CD4-positive, CD25-positive, alpha-beta regulatory T cell (primary cell): ENCODE results near the gene SOX21. TPM values are rescaled to one million over a fixed set of nuclear protein-coding genes. Genes with fewer than 3 reads are reported as not detected.

ENCODE experiments used
- ATAC-seq, 2 donors: fragments of 150-1000 bp; cut with Tn5 transposase; one replicate each; pipeline ENCODE4 v1.10.0; 2021; ENCODE audit warnings: low read depth in 2 of 2, moderate number of reproducible peaks in 2 of 2, moderate library complexity in 1 of 2
- DNase-seq, 3 donors: peaks; one replicate each; pipeline versions ENCODE4 v3.0.0 to v3.0.0-alpha.2; 2012 to 2022; ENCODE audit warnings: mixed read lengths in 1 of 3
- H3K27ac ChIP-seq: one replicate; pipeline ENCODE4 v1.7.0; 2013; ENCODE audit warnings: mild to moderate bottlenecking, low read length; ENCODE audit not compliant: insufficient read depth, poor library complexity, severe bottlenecking
- H3K27me3 ChIP-seq: one replicate; pipeline ENCODE4 v1.7.0; 2013; ENCODE audit warnings: low read length; ENCODE audit not compliant: control insufficient read depth, insufficient read depth
- H3K36me3 ChIP-seq: one replicate; pipeline ENCODE4 v1.7.0; 2013; ENCODE audit warnings: mild to moderate bottlenecking, low read length, moderate library complexity; ENCODE audit not compliant: control insufficient read depth, insufficient read depth
- H3K4me1 ChIP-seq: 2 replicates; pipeline ENCODE4 v1.7.0; 2013; ENCODE audit warnings: mild to moderate bottlenecking, low read length; ENCODE audit not compliant: insufficient read depth, control insufficient read depth, poor library complexity, severe bottlenecking
- H3K4me3 ChIP-seq: one replicate; pipeline ENCODE4 v1.7.0; 2013; ENCODE audit warnings: low read depth, mild to moderate bottlenecking, low read length, moderate library complexity
- H3K9me3 ChIP-seq, 2 experiments: 1 replicate in 1 of 2; 2 replicates in 1 of 2; pipeline ENCODE4 v1.7.0; 2013; ENCODE audit warnings: low read length in 2 of 2, mild to moderate bottlenecking in 1 of 2, moderate library complexity in 1 of 2; ENCODE audit not compliant: control insufficient read depth in 2 of 2
- H3K27ac Mint-ChIP-seq, 3 donors: one replicate each; pipeline ENCODE4 v1.8.0; 2020 to 2022; ENCODE audit warnings: mild to moderate bottlenecking in 3 of 3, mixed read lengths in 3 of 3, moderate library complexity in 2 of 3
- H3K27me3 Mint-ChIP-seq: one replicate; pipeline ENCODE4 v1.8.0; 2022; ENCODE audit warnings: mild to moderate bottlenecking, mixed read lengths
- H3K36me3 Mint-ChIP-seq: one replicate; pipeline ENCODE4 v1.8.0; 2020; ENCODE audit warnings: mixed read lengths
- H3K4me1 Mint-ChIP-seq, 4 donors: one replicate each; pipeline ENCODE4 v1.8.0; 2020 to 2022; ENCODE audit warnings: mixed read lengths in 4 of 4, mild to moderate bottlenecking in 1 of 4
- H3K4me3 Mint-ChIP-seq, 4 donors: one replicate each; pipeline ENCODE4 v1.8.0; 2020 to 2022; ENCODE audit warnings: mild to moderate bottlenecking in 4 of 4, mixed read lengths in 4 of 4, moderate library complexity in 3 of 4
- H3K9me3 Mint-ChIP-seq, 7 donors: one replicate each; pipeline ENCODE4 v1.8.0; 2020 to 2022; ENCODE audit warnings: mixed read lengths in 7 of 7, mild to moderate bottlenecking in 3 of 7, moderate library complexity in 2 of 7
- polyA plus RNA-seq, 4 donors: library from polyadenylated mRNA; unstranded; fragments of 300-500 nt; fragmentation: Illumina TruSeq; gene quantifications; one replicate each; pipeline ENCODE4 v1.2.3, GENCODE V29; 2021
- total RNA-seq: library from RNA; stranded (reverse); gene quantifications from one replicate; pipeline ENCODE4 v1.2.3, GENCODE V29; 2022

The SOX21 gene
- total and polyA plus RNA-seq, 5 donors from 2014 or later, result not detected

DNA sequence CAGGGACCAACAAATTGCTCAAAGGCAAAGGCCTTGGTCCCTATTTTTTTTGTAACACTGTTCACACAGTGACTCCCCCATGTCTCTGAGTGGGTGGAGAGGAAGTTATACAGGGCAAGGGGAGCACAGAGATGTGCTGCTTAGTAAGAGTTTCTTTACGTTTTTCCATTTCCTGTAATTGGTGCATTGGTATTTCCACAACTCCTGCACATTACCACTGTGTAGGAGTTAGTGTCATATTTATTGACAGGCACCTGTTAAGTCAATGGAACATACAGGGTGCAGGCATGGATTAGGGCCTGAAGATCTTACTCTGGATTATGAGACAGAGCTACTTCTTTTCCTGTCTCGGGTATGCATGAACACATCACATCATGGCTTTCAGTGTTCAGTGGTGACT is 45.2 kb downstream of the SOX21 start:
- Histone ChIP-seq H3K27me3 (peaks cover 5% of the 10 kb centered on the region), H3K27ac (no peak overlapping the region), H3K4me3 (no peak overlapping the region), H3K36me3 (no peaks in the 10 kb centered on the region), H3K9me3 (no peaks in the 10 kb centered on the region), H3K4me1 (no peaks in the 10 kb centered on the region)
- no peak for ATAC-seq
- Mint-ChIP-seq H3K4me3 (no peak overlapping the region), H3K27ac (no peak overlapping the region), H3K9me3 (peaks cover 0 to 5% (median 0%) of the 10 kb centered on the region in 7 donors), H3K27me3 (peaks cover 3% of the 10 kb centered on the region), H3K4me1 (peaks cover 0 to 6% (median 4%) of the 10 kb centered on the region in 4 donors), H3K36me3 (no peaks in the 10 kb centered on the region)
- peak in 1 of 3 donors; percentile 3 for DNase-seq

DNA sequence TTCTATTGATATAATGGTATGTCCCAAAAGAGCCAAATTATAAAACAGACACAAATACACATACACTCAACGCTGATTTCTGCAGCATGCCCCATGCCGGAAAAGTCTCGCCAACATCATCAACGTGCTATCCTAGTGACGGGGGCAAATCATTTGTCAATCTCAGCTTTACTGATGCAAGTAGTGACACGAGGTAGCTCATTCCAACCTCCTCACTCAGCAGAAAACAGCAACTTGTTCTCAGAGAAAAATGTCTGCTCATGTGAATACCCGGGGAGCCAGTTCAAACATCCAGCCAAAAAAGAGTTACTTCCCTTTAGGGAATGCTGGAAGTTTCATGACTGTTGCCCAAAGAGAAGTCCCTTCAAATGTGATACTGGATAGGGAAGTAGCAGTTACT is 46.3 kb downstream of the SOX21 start:
- Mint-ChIP-seq H3K27ac (no peak overlapping the region), H3K27me3 (peaks cover 5% of the 10 kb centered on the region), H3K4me1 (peaks cover 0 to 6% (median 4%) of the 10 kb centered on the region in 4 donors), H3K36me3 (no peaks in the 10 kb centered on the region), H3K4me3 (no peak overlapping the region), H3K9me3 (peaks cover 0 to 5% (median 0%) of the 10 kb centered on the region in 7 donors)
- Histone ChIP-seq H3K27ac (no peak overlapping the region), H3K36me3 (no peaks in the 10 kb centered on the region), H3K4me1 (no peaks in the 10 kb centered on the region), H3K27me3 (peaks cover 6% of the 10 kb centered on the region), H3K4me3 (no peak overlapping the region), H3K9me3 (no peaks in the 10 kb centered on the region)
- DNase-seq (no peak), ATAC-seq (no peak)

DNA sequence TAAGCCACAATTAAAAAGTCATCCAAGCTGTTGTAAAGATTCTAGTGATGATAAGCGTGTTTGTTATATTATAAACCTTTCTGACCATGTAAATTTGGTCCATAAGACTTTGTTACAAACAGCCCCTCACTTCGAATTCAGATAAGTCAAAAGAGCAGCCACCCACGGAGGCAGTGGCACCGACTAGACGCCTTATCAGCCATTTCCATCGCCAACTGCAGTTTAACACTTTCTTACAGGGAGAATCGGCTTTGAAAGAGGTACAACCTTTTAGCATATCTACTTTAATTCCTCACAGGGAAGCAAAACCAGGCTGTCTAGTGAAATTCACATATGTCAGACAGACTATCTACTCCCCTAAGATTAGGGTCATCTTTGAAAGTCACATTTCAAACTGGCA is 47.5 kb downstream of the SOX21 start:
- H3K27ac Mint-ChIP-seq, result no peak overlapping the region
- Histone ChIP-seq H3K27ac (no peak overlapping the region), H3K4me1 (no peaks in the 10 kb centered on the region), H3K9me3 (no peaks in the 10 kb centered on the region), H3K36me3 (no peaks in the 10 kb centered on the region), H3K4me3 (no peak overlapping the region), H3K27me3 (peaks cover 6% of the 10 kb centered on the region)
- peaks cover 5% of the 10 kb centered on the region for H3K27me3 Mint-ChIP-seq
- peaks cover 0 to 6% (median 4%) of the 10 kb centered on the region in 4 donors for H3K4me1 Mint-ChIP-seq
- ATAC-seq (no peak), DNase-seq (no peak)
- H3K4me3 Mint-ChIP-seq, result no peak overlapping the region
- peaks cover 0 to 5% (median 0%) of the 10 kb centered on the region in 7 donors for H3K9me3 Mint-ChIP-seq
- no peaks in the 10 kb centered on the region for H3K36me3 Mint-ChIP-seq

- H3K4me3 Mint-ChIP-seq, result no peak overlapping the region
- no peaks in the 10 kb centered on the region for H3K36me3 Mint-ChIP-seq
- no peaks in the 10 kb centered on the region for H3K4me1 ChIP-seq
- no peak overlapping the region for H3K27ac Mint-ChIP-seq
- H3K36me3 ChIP-seq, result no peaks in the 10 kb centered on the region
- no peak overlapping the region for H3K27ac ChIP-seq
- peaks cover 6% of the 10 kb centered on the region for H3K27me3 ChIP-seq
- DNase-seq (no peak), ATAC-seq (no peak)
- H3K9me3 Mint-ChIP-seq, result peaks cover 0 to 1% (median 0%) of the 10 kb centered on the region in 7 donors
- H3K9me3 ChIP-seq, result no peaks in the 10 kb centered on the region
- H3K4me3 ChIP-seq, result no peak overlapping the region
- peaks cover 0 to 4% (median 3%) of the 10 kb centered on the region in 4 donors for H3K4me1 Mint-ChIP-seq
- H3K27me3 Mint-ChIP-seq, result peaks cover 8% of the 10 kb centered on the region
These were observed 49.9 kb downstream of the SOX21 start for GRCh38 chr13:94662274-94662945.

- ATAC-seq, result no peak
- H3K9me3 Mint-ChIP-seq, result peaks cover 0 to 1% (median 0%) of the 10 kb centered on the region in 7 donors
- no peak overlapping the region for H3K4me3 ChIP-seq
- no peak for DNase-seq
- H3K4me1 ChIP-seq, result no peaks in the 10 kb centered on the region
- H3K9me3 ChIP-seq, result no peaks in the 10 kb centered on the region
- H3K27me3 Mint-ChIP-seq, result peaks cover 8% of the 10 kb centered on the region
- H3K27ac Mint-ChIP-seq, result no peak overlapping the region
- no peaks in the 10 kb centered on the region for H3K36me3 Mint-ChIP-seq
- no peak overlapping the region for H3K4me3 Mint-ChIP-seq
- no peaks in the 10 kb centered on the region for H3K36me3 ChIP-seq
- H3K27me3 ChIP-seq, result peaks cover 6% of the 10 kb centered on the region
- no peak overlapping the region for H3K27ac ChIP-seq
- peaks cover 0 to 4% (median 0%) of the 10 kb centered on the region in 4 donors for H3K4me1 Mint-ChIP-seq
These were observed 50.9 kb downstream of the SOX21 start for GRCh38 chr13:94661406-94661805.

GRCh38 chr13:94660695-94661326 is 51.5 kb downstream of the SOX21 start:
- peaks cover 8% of the 10 kb centered on the region for H3K27me3 Mint-ChIP-seq
- H3K4me3 Mint-ChIP-seq, result peak overlapping the region in 1 of 4 donors; percentile 9
- Histone ChIP-seq H3K27ac (no peak overlapping the region), H3K27me3 (peaks cover 6% of the 10 kb centered on the region), H3K9me3 (no peaks in the 10 kb centered on the region), H3K36me3 (no peaks in the 10 kb centered on the region), H3K4me1 (no peaks in the 10 kb centered on the region), H3K4me3 (no peak overlapping the region)
- H3K36me3 Mint-ChIP-seq, result no peaks in the 10 kb centered on the region
- DNase-seq (peak in 2 of 3 donors; percentile 4 to 31), ATAC-seq (no peak)
- no peak overlapping the region for H3K27ac Mint-ChIP-seq
- H3K9me3 Mint-ChIP-seq, result peaks cover 0 to 1% (median 0%) of the 10 kb centered on the region in 7 donors
- H3K4me1 Mint-ChIP-seq, result peaks cover 0 to 4% (median 0%) of the 10 kb centered on the region in 4 donors
